ENCODE measurements around the gene GPR151. TPM values are rescaled to one million over a fixed set of nuclear protein-coding genes. Genes with fewer than 3 reads are reported as not detected.
A peak's percentile ranks its signal among the peaks of the same experiment; 100 is the strongest.

GPR151 gene
- polyA plus RNA-seq, 1 donor (not counting 4 experiments of a cell fraction or from before 2014, with no cell fraction given), result not detected

DNA sequence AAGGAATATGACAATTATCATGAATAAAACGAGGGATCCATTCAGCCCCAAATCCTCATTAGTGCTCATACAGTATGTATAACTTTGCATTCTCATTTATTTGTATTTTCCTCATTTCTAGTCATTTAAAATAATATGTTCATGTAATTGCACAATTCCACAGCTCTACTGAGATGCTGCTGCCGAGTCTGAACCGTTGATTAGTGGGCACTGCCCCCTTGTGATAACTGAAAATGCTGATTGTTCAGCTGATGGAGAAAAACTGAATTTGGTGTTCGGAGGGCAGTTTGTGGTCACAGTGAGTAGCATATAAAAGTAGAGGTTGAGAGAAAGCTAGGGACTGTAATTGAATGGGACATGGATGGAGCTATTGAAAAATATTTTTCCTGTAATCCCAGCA lies 12.2 kb upstream of the GPR151 start:
- Histone ChIP-seq H3K4me3 (ENCODE audit: control insufficient read depth in 2 of 3, extremely low read depth in 1 of 3, insufficient read depth in 2 of 3, low read depth in 1 of 3, low read length in 3 of 3) (no peak overlapping the region), H3K4me1 (ENCODE audit: control insufficient read depth, extremely low read depth, insufficient read depth, low read length) (peaks cover 12% of the 10 kb centered on the region), H2AFZ (ENCODE audit: control insufficient read depth, low read length) (no peak overlapping the region), H3K79me2 (ENCODE audit: control insufficient read depth, insufficient read depth, low read length) (no peaks in the 10 kb centered on the region), H3K27ac (ENCODE audit: control insufficient read depth, insufficient read depth, low read length) (no peak overlapping the region), H3K9me3 (ENCODE audit: control insufficient read depth, low read depth, low read length) (no peaks in the 10 kb centered on the region), H3K9me1 (ENCODE audit: control insufficient read depth, extremely low read depth, insufficient read depth, low read length) (no peaks in the 10 kb centered on the region), H3K9ac (ENCODE audit: control insufficient read depth, extremely low read depth, insufficient read depth, low read length) (no peak overlapping the region), H3K27me3 (ENCODE audit: control insufficient read depth, extremely low read depth, insufficient read depth, low read length) (no peaks in the 10 kb centered on the region), H3K4me2 (ENCODE audit: control insufficient read depth, extremely low read depth, insufficient read depth, low read depth, low read length) (peak overlapping the region; percentile 49), H4K20me1 (ENCODE audit: control insufficient read depth, extremely low read depth, insufficient read depth, low read length) (no peaks in the 10 kb centered on the region), H3K36me3 (ENCODE audit: control insufficient read depth in 2 of 2, extremely low read depth in 1 of 2, insufficient read depth in 2 of 2, low read length in 2 of 2) (no peaks in the 10 kb centered on the region)
- FAIRE-seq (no peak), DNase-seq (ENCODE audit: low read depth, low spot score) (no peak)
- dilution Hi-C loops (cut with MboI; ENCODE audit: extremely low pct_ligation_motif_present, low sequenced_read_pairs), result loop anchor here (25.0 kb wide), 1 partner anchor 434 kb away; no protein-coding TSS in a partner anchor
- no peak for TF ChIP-seq EZH2 (IDR thresholded peaks at IDR 0.05; ENCODE audit: low read length)
- TF ChIP-seq, protein P1, sequence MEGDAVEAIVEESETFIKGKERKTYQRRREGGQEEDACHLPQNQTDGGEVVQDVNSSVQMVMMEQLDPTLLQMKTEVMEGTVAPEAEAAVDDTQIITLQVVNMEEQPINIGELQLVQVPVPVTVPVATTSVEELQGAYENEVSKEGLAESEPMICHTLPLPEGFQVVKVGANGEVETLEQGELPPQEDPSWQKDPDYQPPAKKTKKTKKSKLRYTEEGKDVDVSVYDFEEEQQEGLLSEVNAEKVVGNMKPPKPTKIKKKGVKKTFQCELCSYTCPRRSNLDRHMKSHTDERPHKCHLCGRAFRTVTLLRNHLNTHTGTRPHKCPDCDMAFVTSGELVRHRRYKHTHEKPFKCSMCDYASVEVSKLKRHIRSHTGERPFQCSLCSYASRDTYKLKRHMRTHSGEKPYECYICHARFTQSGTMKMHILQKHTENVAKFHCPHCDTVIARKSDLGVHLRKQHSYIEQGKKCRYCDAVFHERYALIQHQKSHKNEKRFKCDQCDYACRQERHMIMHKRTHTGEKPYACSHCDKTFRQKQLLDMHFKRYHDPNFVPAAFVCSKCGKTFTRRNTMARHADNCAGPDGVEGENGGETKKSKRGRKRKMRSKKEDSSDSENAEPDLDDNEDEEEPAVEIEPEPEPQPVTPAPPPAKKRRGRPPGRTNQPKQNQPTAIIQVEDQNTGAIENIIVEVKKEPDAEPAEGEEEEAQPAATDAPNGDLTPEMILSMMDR (optimal IDR thresholded peaks at IDR 0.05 in 1 of 3, IDR thresholded peaks at IDR 0.05 in 1 of 3, conservative IDR thresholded peaks at IDR 0.05 in 1 of 3; ENCODE audit: extremely low read depth in 1 of 3, insufficient read depth in 2 of 3, low read length in 3 of 3), result peak in 2 of 3 experiments; percentile 11 to 32

DNA sequence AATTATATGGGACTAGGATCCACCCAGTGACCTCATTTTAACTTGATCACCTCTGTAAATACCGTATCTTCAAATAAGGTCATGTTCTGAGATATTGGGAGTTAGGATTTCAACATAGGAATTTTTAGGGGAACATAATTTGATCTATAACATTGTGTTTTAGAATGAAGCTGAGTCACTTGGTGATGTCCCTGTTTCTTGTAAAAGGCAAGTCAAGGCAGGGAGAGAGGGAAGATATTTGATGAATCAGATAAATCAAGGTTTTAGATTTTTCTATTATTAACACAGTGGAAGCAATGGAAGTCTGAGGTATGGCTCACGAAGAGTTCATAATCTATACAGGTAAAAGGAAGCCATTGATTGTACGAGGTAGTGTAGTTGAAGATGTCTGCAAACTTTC lies 11.8 kb upstream of the GPR151 start:
- dilution Hi-C loops (cut with MboI; ENCODE audit: extremely low pct_ligation_motif_present, low sequenced_read_pairs), result loop anchor here (25.0 kb wide), 1 partner anchor 435 kb away; no protein-coding TSS in a partner anchor

More for the DNA sequence above, 11.8 kb upstream of the GPR151 start:
- H3K4me1 ChIP-seq (ENCODE audit: control insufficient read depth, extremely low read depth, insufficient read depth, low read length), result peaks cover 12% of the 10 kb centered on the region
- no peaks in the 10 kb centered on the region for H3K9me1 ChIP-seq (ENCODE audit: control insufficient read depth, extremely low read depth, insufficient read depth, low read length)
- no peak for TF ChIP-seq EZH2 (IDR thresholded peaks at IDR 0.05; ENCODE audit: low read length)
- TF ChIP-seq, protein P1 (optimal IDR thresholded peaks at IDR 0.05 in 1 of 3, IDR thresholded peaks at IDR 0.05 in 1 of 3, conservative IDR thresholded peaks at IDR 0.05 in 1 of 3; ENCODE audit: extremely low read depth in 1 of 3, insufficient read depth in 2 of 3, low read length in 3 of 3), result no peak
- H4K20me1 ChIP-seq (ENCODE audit: control insufficient read depth, extremely low read depth, insufficient read depth, low read length), result no peaks in the 10 kb centered on the region
- H3K27ac ChIP-seq (ENCODE audit: control insufficient read depth, insufficient read depth, low read length), result no peak overlapping the region
- H3K79me2 ChIP-seq (ENCODE audit: control insufficient read depth, insufficient read depth, low read length), result no peaks in the 10 kb centered on the region
- no peak for DNase-seq (ENCODE audit: low read depth, low spot score)
- H3K27me3 ChIP-seq (ENCODE audit: control insufficient read depth, extremely low read depth, insufficient read depth, low read length), result no peaks in the 10 kb centered on the region
- peak overlapping the region; percentile 49 for H3K4me2 ChIP-seq (ENCODE audit: control insufficient read depth, extremely low read depth, insufficient read depth, low read depth, low read length)
- H2AFZ ChIP-seq (ENCODE audit: control insufficient read depth, low read length), result no peak overlapping the region
- no peaks in the 10 kb centered on the region for H3K36me3 ChIP-seq (ENCODE audit: control insufficient read depth in 2 of 2, extremely low read depth in 1 of 2, insufficient read depth in 2 of 2, low read length in 2 of 2)
- no peak overlapping the region for H3K9ac ChIP-seq (ENCODE audit: control insufficient read depth, extremely low read depth, insufficient read depth, low read length)
- no peak for FAIRE-seq
- H3K4me3 ChIP-seq (ENCODE audit: control insufficient read depth in 2 of 3, extremely low read depth in 1 of 3, insufficient read depth in 2 of 3, low read depth in 1 of 3, low read length in 3 of 3), result no peak overlapping the region
- no peaks in the 10 kb centered on the region for H3K9me3 ChIP-seq (ENCODE audit: control insufficient read depth, low read depth, low read length)
